Measurements from ENCODE around the gene SCFD2.
"Not testable (repeated sequence)": the region's sequence is repeated elsewhere in the genome, so short reads cannot be mapped to it uniquely, and the experiment has no call there.

SCFD2 gene

GRCh38 chr4:53037892-53038291, 328.0 kb downstream of the SCFD2 start:
- no peak overlapping the region for H3K4me3 ChIP-seq (replicated peaks; ENCODE audit: insufficient read depth, low read length)
- no peak overlapping the region for H3K27ac ChIP-seq (replicated peaks)

GRCh38 chr4:53032908-53033307, 333.0 kb downstream of the SCFD2 start:
- H3K27me3 ChIP-seq (ENCODE audit: insufficient read depth, poor library complexity, severe bottlenecking); H3K27ac ChIP-seq (replicated peaks); H3K4me3 ChIP-seq (replicated peaks; ENCODE audit: insufficient read depth, low read length); DNase-seq (ENCODE audit: low read depth in 1 of 2, low spot score in 1 of 2): not testable (repeated sequence)

More at GRCh38 chr4:53037892-53038291, 328.0 kb downstream of the SCFD2 start:
- TF ChIP-seq POLR2AphosphoS5 (IDR thresholded peaks at IDR 0.05; ENCODE audit: low read depth) (no peak), SPI1 (IDR thresholded peaks at IDR 0.05; ENCODE audit: borderline replicate concordance, low read depth) (no peak), GABPA (IDR thresholded peaks at IDR 0.05; ENCODE audit: low read depth) (no peak), CTCF (IDR thresholded peaks at IDR 0.05; ENCODE audit: insufficient read depth, low read length) (no peak), REST (IDR thresholded peaks at IDR 0.05; ENCODE audit: insufficient replicate concordance, low read depth) (no peak)
- no peak for DNase-seq (ENCODE audit: low read depth in 1 of 2, low spot score in 1 of 2)
- no peaks in the 10 kb centered on the region for H3K27me3 ChIP-seq (ENCODE audit: insufficient read depth, poor library complexity, severe bottlenecking)

GRCh38 chr4:53026233-53026632, 339.6 kb downstream of the SCFD2 start:
- TF ChIP-seq POLR2AphosphoS5 (IDR thresholded peaks at IDR 0.05; ENCODE audit: low read depth) (no peak), SPI1 (IDR thresholded peaks at IDR 0.05; ENCODE audit: borderline replicate concordance, low read depth) (no peak), GABPA (IDR thresholded peaks at IDR 0.05; ENCODE audit: low read depth) (no peak), REST (IDR thresholded peaks at IDR 0.05; ENCODE audit: insufficient replicate concordance, low read depth) (no peak), CTCF (IDR thresholded peaks at IDR 0.05; ENCODE audit: insufficient read depth, low read length) (no peak)
- no peaks in the 10 kb centered on the region for H3K27me3 ChIP-seq (ENCODE audit: insufficient read depth, poor library complexity, severe bottlenecking)
- no peak overlapping the region for H3K27ac ChIP-seq (replicated peaks)
- H3K4me3 ChIP-seq (replicated peaks; ENCODE audit: insufficient read depth, low read length) = no peak overlapping the region
- no peak for DNase-seq (ENCODE audit: low read depth in 1 of 2, low spot score in 1 of 2)

GRCh38 chr4:53023677-53024299, 342.1 kb downstream of the SCFD2 start:
- Histone ChIP-seq H3K27me3 (ENCODE audit: insufficient read depth, poor library complexity, severe bottlenecking) (no peaks in the 10 kb centered on the region), H3K4me3 (replicated peaks; ENCODE audit: insufficient read depth, low read length) (no peak overlapping the region), H3K27ac (replicated peaks) (no peak overlapping the region)
- TF ChIP-seq SPI1 (IDR thresholded peaks at IDR 0.05; ENCODE audit: borderline replicate concordance, low read depth) = no peak
- no peak for TF ChIP-seq REST (IDR thresholded peaks at IDR 0.05; ENCODE audit: insufficient replicate concordance, low read depth)
- TF ChIP-seq GABPA (IDR thresholded peaks at IDR 0.05; ENCODE audit: low read depth) = no peak
- TF ChIP-seq POLR2AphosphoS5 (IDR thresholded peaks at IDR 0.05; ENCODE audit: low read depth) = no peak
- no peak for DNase-seq (ENCODE audit: low read depth in 1 of 2, low spot score in 1 of 2)

Data from HL-60 (cell line).